Astrocyte (in vitro differentiated cells and primary cell): ENCODE results near the gene SLX1A.

ENCODE experiments used
- EZH2 ChIP-seq: IDR thresholded peaks from 2 replicates; pipeline ENCODE4 v1.6.1; 2012; ENCODE audit warnings: mild to moderate bottlenecking, low read length, inconsistent platforms; ENCODE audit not compliant: insufficient read depth
- TF ChIP-seq, protein P1 (sequence below): IDR thresholded peaks from 2 replicates; pipeline ENCODE4 v1.5.1; 2011; ENCODE audit warnings: low read depth, mild to moderate bottlenecking, inconsistent platforms, low read length, moderate library complexity; ENCODE audit not compliant: insufficient read depth

DNA sequence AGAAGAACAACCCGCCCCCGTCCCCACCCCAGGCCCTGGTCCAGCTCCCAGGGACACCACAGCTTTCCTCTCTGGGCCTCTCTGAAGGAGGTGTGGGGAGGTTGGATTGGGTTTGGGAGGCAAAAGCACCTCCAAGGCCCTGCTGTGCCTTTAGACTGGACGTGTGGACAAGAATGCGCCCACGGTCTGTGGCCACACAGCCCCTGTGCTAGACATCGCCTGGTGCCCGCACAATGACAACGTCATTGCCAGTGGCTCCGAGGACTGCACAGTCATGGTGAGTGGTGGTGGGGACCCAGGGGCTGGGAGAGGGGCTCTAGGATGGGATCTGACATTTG lies 7.3 kb upstream of the SLX1A start:
- TF ChIP-seq, protein P1, sequence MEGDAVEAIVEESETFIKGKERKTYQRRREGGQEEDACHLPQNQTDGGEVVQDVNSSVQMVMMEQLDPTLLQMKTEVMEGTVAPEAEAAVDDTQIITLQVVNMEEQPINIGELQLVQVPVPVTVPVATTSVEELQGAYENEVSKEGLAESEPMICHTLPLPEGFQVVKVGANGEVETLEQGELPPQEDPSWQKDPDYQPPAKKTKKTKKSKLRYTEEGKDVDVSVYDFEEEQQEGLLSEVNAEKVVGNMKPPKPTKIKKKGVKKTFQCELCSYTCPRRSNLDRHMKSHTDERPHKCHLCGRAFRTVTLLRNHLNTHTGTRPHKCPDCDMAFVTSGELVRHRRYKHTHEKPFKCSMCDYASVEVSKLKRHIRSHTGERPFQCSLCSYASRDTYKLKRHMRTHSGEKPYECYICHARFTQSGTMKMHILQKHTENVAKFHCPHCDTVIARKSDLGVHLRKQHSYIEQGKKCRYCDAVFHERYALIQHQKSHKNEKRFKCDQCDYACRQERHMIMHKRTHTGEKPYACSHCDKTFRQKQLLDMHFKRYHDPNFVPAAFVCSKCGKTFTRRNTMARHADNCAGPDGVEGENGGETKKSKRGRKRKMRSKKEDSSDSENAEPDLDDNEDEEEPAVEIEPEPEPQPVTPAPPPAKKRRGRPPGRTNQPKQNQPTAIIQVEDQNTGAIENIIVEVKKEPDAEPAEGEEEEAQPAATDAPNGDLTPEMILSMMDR = no peak
- no peak for TF ChIP-seq EZH2
